ENCODE data around the gene TYMP. TPM values are rescaled to one million over a fixed set of nuclear protein-coding genes. Genes with fewer than 3 reads are reported as not detected.
A peak's percentile ranks its signal among the peaks of the same experiment; 100 is the strongest.

The TYMP gene, protein sequence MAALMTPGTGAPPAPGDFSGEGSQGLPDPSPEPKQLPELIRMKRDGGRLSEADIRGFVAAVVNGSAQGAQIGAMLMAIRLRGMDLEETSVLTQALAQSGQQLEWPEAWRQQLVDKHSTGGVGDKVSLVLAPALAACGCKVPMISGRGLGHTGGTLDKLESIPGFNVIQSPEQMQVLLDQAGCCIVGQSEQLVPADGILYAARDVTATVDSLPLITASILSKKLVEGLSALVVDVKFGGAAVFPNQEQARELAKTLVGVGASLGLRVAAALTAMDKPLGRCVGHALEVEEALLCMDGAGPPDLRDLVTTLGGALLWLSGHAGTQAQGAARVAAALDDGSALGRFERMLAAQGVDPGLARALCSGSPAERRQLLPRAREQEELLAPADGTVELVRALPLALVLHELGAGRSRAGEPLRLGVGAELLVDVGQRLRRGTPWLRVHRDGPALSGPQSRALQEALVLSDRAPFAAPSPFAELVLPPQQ
- total RNA-seq = 10 to 100 TPM; 86.3 to 94.5 TPM

DNA sequence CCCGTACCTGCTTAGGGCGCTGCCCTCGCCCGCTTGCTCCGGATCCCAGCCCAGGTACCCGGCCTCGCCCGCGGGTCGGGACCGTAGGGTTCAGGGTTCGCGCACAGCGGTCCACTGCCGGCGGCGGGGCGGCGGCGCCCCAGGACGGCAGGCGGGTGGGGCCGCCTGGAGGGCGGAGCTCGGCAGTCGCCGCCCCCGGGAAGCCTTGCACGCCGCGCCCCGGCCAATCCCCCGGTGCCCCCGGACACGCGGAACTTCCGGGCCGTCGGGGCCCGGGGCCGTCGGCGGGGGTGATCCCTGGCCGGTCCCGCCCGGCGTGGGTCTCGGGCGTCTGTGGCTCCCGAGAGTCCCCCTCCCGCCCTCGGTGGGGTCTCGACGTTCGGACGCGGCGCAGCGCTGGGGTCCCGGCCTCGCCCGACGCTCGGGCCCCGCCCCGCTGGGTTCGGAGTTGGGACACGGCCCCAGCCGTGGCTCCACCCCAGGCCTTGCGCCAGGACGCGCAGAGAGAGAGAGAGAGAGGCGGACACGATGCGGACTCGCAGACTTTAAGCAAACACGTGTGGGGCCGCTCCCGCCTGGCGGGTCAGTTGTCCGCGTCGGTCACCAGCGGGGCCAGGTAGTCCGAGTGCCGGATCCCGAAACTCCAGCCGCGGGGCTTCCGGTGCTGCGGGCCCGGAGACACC is at the start of gene TYMP:
Gene TYMP (minus strand): TSS at position 116 of the 683 bp plus-strand sequence. CDS start 303 bp downstream, outside the sequence.
- DNase-seq (peak; percentile 91), ATAC-seq (ENCODE audit: low read depth) (peak; percentile 20)
- Mint-ChIP-seq H3K27ac (peak within 1 kb of the TSS; percentile 100), H3K4me1 (peaks cover 41% of the 10 kb centered on the region), H3K27me3 (no peaks in the 10 kb centered on the region), H3K4me3 (peak within 1 kb of the TSS; percentile 95), H3K9me3 (no peaks in the 10 kb centered on the region), H3K36me3 (peaks cover 19% of the 10 kb centered on the region)
- POLR2A ChIA-PET = interaction anchor here (0.6 to 13.0 kb wide), 14 partner anchors 10 to 96 kb away, joined by 3 to 300 read pairs (median 7); partner anchors contain the start of genes CHKB, CPT1B, KLHDC7B and LMF2

DNA sequence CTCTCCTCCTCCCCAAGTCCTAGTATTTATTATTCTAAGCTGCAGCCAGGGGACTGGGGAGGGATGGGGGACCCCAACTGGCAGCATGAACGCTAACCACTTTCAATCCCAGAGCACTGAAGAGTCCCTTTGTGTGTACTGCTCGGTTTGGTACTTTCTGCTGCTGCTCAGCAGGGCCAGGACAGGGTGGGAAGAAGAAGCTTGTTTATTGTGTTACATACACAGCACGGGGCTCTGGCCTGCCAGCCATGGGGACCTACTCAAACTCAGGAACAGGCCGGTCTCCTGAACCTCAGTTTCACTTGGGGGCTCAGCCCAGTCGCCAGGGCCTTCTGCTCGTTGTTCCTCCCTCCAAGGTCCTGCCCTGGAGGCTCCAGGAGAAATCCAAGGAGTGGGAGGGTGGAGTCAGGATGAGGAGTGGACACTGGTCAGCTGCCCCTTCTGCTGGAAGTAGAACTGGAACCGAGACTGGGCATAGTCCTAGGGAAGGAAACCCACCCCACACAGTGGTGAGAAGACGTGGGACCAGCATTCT is 49.0 kb upstream of the TYMP start:
- H3K4me1 Mint-ChIP-seq = peaks cover 24% of the 10 kb centered on the region
- ATAC-seq (ENCODE audit: low read depth) = no peak
- H3K4me3 Mint-ChIP-seq = no peak overlapping the region
- H3K27me3 Mint-ChIP-seq = no peaks in the 10 kb centered on the region
- H3K36me3 Mint-ChIP-seq = peaks cover 20% of the 10 kb centered on the region
- no peak overlapping the region for H3K27ac Mint-ChIP-seq
- POLR2A ChIA-PET = interaction anchor here (1.0 to 9.8 kb wide), 4 partner anchors 15 to 52 kb away, joined by 4 to 93 read pairs (median 6); partner anchors contain the start of genes SCO2 and TYMP
- no peak for DNase-seq
- no peaks in the 10 kb centered on the region for H3K9me3 Mint-ChIP-seq

DNA sequence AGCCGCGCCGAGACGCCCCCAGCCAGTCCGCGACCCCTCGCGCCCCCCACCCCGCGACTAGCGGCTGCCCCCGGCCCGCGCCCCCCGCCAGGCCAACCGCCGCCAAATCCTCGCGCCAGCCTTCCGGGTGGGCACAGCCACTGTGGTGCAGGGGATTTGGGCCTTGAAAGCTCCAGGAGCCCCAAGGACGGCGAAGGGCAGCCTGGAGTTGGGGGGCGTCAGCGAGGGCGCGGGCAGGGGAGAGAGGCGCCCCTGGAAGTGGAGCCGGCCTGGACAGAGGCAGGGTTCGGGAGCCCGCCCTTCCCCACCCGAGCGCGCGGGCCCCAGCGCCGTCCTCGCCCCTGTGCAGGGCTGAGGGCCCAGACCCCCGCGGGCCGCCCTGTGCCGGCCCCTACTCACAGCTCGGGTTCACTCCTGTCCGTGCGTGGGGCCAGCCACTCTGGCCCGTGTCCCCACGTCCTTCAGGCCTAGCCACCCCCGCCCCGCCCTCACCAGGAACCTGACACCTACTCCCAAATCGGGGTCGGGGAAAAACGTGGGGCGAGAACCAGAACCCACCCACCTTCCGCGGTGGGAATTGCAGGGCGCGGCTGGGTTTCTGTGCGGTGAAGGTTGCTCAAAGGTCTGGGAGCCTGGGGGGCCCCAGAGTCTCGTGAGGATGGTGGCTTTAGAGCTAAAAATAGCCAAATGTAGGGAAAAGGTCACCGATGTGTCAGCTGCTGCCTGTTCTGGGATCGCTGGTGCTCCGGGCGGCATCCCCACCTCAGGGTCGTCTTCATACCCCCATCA is 48.4 kb upstream of the TYMP start, which contains the start of gene CPT1B:
Gene CPT1B (minus strand): TSS at position 441 of the 789 bp plus-strand sequence. CDS start 512 bp downstream, outside the sequence.
- Mint-ChIP-seq H3K9me3 (no peaks in the 10 kb centered on the region), H3K27me3 (no peaks in the 10 kb centered on the region), H3K4me1 (peaks cover 18% of the 10 kb centered on the region), H3K4me3 (peak within 1 kb of the TSS; percentile 58), H3K36me3 (peaks cover 18% of the 10 kb centered on the region), H3K27ac (peak within 1 kb of the TSS; percentile 80)
- DNase-seq (no peak), ATAC-seq (ENCODE audit: low read depth) (no peak)
- POLR2A ChIA-PET = interaction anchor here (0.6 to 9.8 kb wide), 10 partner anchors 12 to 209 kb away, joined by 4 to 93 read pairs (median 5); partner anchors contain the start of genes SCO2, SYCE3 and TYMP

DNA sequence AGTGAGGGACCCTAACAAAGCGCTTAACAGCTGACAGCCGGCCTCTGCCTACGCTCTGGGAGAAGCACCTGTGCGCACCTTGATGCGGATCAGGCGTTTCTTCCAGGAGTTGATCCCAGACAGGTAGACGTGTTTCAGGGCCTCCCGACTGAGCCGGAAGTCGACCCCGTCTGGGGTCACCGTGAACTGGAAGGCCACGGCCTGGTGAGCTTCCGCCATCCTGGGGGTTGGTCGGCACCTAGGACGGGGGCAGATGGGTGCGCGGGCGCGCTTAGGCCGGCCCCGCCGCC is 47.8 kb upstream of the TYMP start:
- peak overlapping the region; percentile 80 for H3K27ac Mint-ChIP-seq
- peaks cover 21% of the 10 kb centered on the region for H3K36me3 Mint-ChIP-seq
- H3K4me1 Mint-ChIP-seq = peaks cover 18% of the 10 kb centered on the region
- H3K9me3 Mint-ChIP-seq = no peaks in the 10 kb centered on the region
- H3K27me3 Mint-ChIP-seq = no peaks in the 10 kb centered on the region
- POLR2A ChIA-PET = interaction anchor here (0.6 to 9.8 kb wide), 11 partner anchors 11 to 208 kb away, joined by 3 to 93 read pairs (median 5); partner anchors contain the start of genes SCO2, SYCE3 and TYMP
- peak overlapping the region; percentile 58 for H3K4me3 Mint-ChIP-seq
- DNase-seq (no peak), ATAC-seq (ENCODE audit: low read depth) (no peak)

DNA sequence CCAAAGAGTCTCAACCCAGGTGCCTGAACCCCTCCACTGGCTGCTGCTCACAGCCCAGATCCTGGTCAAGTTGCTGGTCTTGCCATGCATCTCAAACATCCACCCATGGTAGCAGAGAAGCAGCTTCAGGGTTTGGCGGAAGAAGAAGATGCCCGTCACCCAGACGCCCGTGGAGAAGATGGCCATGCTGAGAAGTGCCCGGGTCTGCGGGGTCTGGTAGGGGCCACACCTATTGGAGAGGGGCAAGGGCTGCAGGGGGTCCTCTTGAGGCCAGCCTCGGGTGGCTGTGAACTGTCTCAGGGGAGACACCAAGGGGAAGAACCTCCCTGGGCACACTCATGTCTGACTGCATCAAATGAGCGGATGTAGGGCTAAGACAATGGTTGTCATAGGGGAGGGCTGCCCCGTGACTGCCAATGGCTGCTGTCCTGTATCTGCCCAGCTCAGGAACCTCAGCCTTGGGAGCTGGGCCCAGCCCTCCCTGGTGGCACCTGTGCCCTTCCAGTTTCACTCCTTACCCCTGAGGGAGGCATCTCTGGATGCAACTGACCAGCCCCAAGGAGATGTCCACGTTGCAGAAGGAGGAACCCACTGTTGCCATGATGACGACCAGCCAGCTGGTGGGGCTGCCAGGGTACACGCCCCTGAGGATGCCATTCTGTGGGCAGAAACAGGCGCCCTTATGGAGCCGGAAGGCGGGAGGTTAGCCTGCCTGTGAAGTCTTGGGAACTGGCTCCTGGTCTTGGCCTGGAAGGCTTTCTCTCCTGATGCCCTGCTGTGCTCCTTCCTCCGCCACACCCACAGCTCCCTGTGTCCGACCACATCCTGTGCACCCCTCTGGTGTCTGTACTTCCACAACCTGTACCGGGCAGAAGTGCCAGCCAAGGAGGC is 47.2 kb upstream of the TYMP start:
- H3K36me3 Mint-ChIP-seq = peaks cover 27% of the 10 kb centered on the region
- peak overlapping the region; percentile 58 for H3K4me3 Mint-ChIP-seq
- no peaks in the 10 kb centered on the region for H3K9me3 Mint-ChIP-seq
- H3K27ac Mint-ChIP-seq = peak overlapping the region; percentile 80
- H3K27me3 Mint-ChIP-seq = no peaks in the 10 kb centered on the region
- POLR2A ChIA-PET = interaction anchor here (0.6 to 9.8 kb wide), 10 partner anchors 11 to 208 kb away, joined by 3 to 93 read pairs (median 5); partner anchors contain the start of genes SCO2, SYCE3 and TYMP
- peaks cover 18% of the 10 kb centered on the region for H3K4me1 Mint-ChIP-seq
- DNase-seq (no peak), ATAC-seq (ENCODE audit: low read depth) (no peak)

DNA sequence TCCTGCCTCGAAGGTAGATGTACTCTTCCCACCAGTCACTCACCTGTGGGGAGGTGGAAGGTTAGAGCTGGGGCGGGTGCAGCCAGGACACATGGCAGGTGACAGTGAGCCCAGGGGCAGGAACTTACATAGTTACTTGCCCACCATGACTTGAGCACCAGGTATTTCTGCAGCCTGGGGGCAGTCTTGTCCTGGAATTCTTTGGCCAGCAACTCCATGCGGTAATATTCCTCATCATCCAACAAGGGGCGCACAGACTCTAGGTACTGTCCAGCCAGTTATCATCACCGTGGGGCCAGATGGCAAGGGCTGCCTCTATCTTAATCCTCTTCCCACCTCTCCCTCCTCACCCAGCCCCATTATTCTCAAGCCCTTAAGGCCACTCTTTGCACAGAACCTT is 46.3 kb upstream of the TYMP start:
- POLR2A ChIA-PET = interaction anchor here (1.0 to 9.8 kb wide), 6 partner anchors 13 to 68 kb away, joined by 3 to 93 read pairs (median 5); partner anchors contain the start of genes LMF2, NCAPH2, SCO2 and SYCE3
- H3K4me1 Mint-ChIP-seq = peaks cover 14% of the 10 kb centered on the region

DNA sequence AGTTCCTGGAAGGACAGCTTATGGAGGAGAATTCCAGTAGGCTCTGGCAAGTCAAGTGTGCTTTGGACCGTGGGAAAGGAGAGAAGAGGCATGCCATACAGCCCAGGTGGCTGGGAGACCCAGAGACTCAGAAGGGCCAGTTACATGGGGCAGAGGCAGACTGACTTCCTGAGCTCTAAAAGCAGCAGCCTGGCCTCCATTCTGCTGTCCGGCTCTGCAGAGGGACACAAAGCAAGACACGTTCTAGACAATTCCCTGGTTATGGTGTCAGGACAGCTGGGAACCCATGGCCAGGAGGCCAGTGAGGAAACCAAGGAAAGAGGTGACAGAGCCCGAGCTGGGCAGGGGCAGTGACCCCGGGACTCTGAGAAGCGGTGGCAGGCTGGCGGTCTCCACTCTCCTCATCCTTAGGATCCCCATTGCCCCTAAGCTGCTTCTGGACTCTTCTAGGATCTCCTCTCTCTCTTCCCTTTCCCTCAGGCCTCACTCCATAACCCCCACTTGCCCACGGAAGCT is 45.7 kb upstream of the TYMP start:
- Mint-ChIP-seq H3K4me1 (peaks cover 14% of the 10 kb centered on the region), H3K27ac (no peak overlapping the region), H3K4me3 (no peak overlapping the region), H3K27me3 (no peaks in the 10 kb centered on the region), H3K9me3 (no peaks in the 10 kb centered on the region), H3K36me3 (peaks cover 28% of the 10 kb centered on the region)
- POLR2A ChIA-PET = interaction anchor here (1.0 to 9.8 kb wide), 4 partner anchors 12 to 68 kb away, joined by 3 to 93 read pairs (median 10); partner anchors contain the start of genes LMF2, NCAPH2, SCO2 and SYCE3
- ATAC-seq (ENCODE audit: low read depth) (no peak), DNase-seq (no peak)

More for the DNA sequence above, 46.3 kb upstream of the TYMP start:
- DNase-seq = no peak
- ATAC-seq (ENCODE audit: low read depth) = no peak
- Mint-ChIP-seq H3K4me3 (no peak overlapping the region), H3K9me3 (no peaks in the 10 kb centered on the region), H3K27me3 (no peaks in the 10 kb centered on the region), H3K27ac (no peak overlapping the region), H3K36me3 (peaks cover 27% of the 10 kb centered on the region)

DNA sequence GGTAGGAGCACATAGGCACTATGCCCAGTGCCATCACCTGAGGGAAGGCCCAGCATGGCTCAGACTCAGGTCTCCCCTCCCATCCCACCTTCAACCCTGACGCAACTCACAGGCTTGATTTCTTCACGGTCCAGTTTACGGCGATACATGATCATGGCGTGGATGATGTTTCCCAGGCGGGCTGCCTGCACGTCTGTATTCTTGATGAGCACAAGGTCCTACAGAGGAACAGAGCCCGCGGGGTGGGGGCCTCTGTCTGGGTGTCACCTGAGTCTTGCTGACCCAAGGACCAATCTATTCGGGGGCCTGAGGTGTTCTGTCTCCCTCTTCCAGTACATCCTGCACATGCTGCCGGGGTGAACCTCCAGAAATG is 44.6 kb upstream of the TYMP start:
- DNase-seq (no peak), ATAC-seq (ENCODE audit: low read depth) (no peak)
- H3K4me3 Mint-ChIP-seq = no peak overlapping the region
- H3K4me1 Mint-ChIP-seq = peaks cover 6% of the 10 kb centered on the region
- H3K27me3 Mint-ChIP-seq = no peaks in the 10 kb centered on the region
- peaks cover 24% of the 10 kb centered on the region for H3K36me3 Mint-ChIP-seq
- POLR2A ChIA-PET = interaction anchor here (0.5 to 9.8 kb wide), 3 partner anchors 11 to 47 kb away, joined by 3 to 93 read pairs (median 5); partner anchors contain the start of genes SCO2, SYCE3 and TYMP
- no peaks in the 10 kb centered on the region for H3K9me3 Mint-ChIP-seq
- H3K27ac Mint-ChIP-seq = no peak overlapping the region

DNA sequence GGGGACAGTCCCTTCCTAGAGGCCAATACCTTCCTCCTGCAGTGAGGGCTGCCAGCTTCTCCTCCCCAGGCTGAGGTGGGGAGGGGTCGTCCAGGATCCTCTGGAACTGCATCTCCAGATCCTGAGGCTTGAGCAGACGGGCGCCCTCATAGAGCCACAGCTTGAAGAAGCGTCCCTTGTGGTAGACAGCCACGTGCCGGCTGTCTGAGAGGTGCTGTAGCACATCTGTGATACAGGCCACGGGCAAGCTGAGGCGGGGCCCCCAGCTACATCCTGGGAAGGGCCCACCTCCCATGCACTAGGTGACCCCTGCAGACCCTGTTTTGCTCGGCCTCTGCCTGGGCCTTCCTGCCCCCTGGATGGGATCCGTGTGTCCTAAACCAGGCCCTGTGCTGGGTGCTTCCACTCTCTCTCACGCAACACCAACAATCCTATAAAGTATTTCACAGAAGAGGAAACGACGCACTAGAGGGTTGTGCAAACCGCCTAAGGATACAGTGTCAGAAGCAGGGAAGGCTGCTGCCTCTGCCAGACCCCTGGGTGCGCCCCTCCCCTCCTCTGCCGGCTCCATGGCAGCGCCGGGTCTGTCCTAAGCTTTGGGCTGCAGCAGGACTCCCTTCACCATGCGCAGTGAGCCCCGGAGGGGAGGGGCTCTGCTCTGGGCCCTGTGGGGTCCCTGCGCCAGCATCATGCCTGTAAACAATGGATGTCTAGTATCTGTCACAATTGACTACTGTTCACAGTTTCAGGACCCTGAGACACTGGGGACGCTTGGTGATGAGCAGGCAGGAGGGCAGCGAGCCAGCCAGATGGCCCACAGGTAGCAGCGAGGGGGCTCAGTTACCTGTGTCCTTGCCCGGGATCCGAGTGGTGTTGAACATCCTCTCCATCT is 43.9 kb upstream of the TYMP start:
- Mint-ChIP-seq H3K4me3 (no peak overlapping the region), H3K27ac (no peak overlapping the region), H3K27me3 (no peaks in the 10 kb centered on the region), H3K36me3 (peaks cover 25% of the 10 kb centered on the region), H3K4me1 (peaks cover 6% of the 10 kb centered on the region), H3K9me3 (no peaks in the 10 kb centered on the region)
- DNase-seq (no peak), ATAC-seq (ENCODE audit: low read depth) (no peak)
- POLR2A ChIA-PET = interaction anchor here (0.5 to 2.1 kb wide), 3 partner anchors 23 to 49 kb away, joined by 3 to 9 read pairs (median 3); partner anchors contain the start of gene SCO2

DNA sequence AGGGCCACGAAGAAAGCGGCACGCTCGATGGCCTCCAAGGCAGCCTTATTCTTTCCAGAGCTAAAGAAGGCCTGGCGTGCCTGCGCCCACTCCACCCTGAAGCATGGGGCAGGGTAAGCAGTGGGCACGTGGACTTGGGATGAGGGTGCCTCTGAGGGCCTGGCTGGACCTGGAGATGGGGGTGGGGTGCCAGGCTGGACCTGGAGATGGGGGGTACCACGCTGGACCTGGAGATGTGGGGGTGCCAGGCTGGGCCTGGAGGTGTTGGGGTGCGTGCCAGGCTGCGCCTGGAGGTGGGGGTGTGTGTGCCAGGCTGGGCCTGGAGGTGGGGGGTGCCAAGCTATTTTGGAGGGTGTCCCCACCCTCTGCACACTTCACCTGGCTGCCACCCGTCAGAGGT is 43.2 kb upstream of the TYMP start:
- POLR2A ChIA-PET = interaction anchor here (0.8 to 2.1 kb wide), 6 partner anchors 10 to 65 kb away, joined by 3 to 10 read pairs (median 3); partner anchors contain the start of genes KLHDC7B, LMF2, NCAPH2 and SCO2
- Mint-ChIP-seq H3K36me3 (peaks cover 25% of the 10 kb centered on the region), H3K27ac (no peak overlapping the region)

More for the DNA sequence above, 43.2 kb upstream of the TYMP start:
- Mint-ChIP-seq H3K27me3 (no peaks in the 10 kb centered on the region), H3K4me1 (peaks cover 6% of the 10 kb centered on the region), H3K9me3 (no peaks in the 10 kb centered on the region), H3K4me3 (no peak overlapping the region)
- no peak for ATAC-seq (ENCODE audit: low read depth)
- DNase-seq = no peak
